Posterior vena cava (tissue), 2 donors: Measurements from ENCODE around the gene MTA2. TPM values are rescaled to one million over a fixed set of nuclear protein-coding genes. Genes with fewer than 3 reads are reported as not detected.
"Not testable (repeated sequence)": the region's sequence is repeated elsewhere in the genome, so short reads cannot be mapped to it uniquely, and the experiment has no call there.

Experiments
- DNase-seq: peaks from one replicate; pipeline ENCODE4 v3.0.0-alpha.2; 2020; ENCODE audit warnings: low spot score
- intact Hi-C, 2 donors: fragments of 100-400 bp; cut with DNase I; formaldehyde crosslinking; loops; one replicate each; pipeline versions ENCODE4 v1.14.1 to v1.14.2; 2022 to 2023
- total RNA-seq, 2 donors: library from RNA; stranded (reverse); fragmentation: NEBNext Ultra II Directional; extraction: Animal tissue kit (Norgen Biotek cat#: 25700); gene quantifications; one replicate each; pipeline ENCODE4 v1.2.1, GENCODE V29; 2021
- donor health status: DM: yes; HTN: yes; CAD: no.
- donor health status: DM: yes; HTN: yes; CAD: no.

The MTA2 gene
- total RNA-seq, 2 donors from 2014 or later = 56.5 to 67.2 TPM

- DNase-seq = no peak
- intact Hi-C loops = loop anchor here (5.0 to 10.0 kb wide), 2 partner anchors 157 to 750 kb away; no protein-coding TSS in a partner anchor
Observed at GRCh38 chr11:62554387-62555167, 47.1 kb downstream of the MTA2 start.

GRCh38 chr11:62553839-62554361, 47.8 kb downstream of the MTA2 start:
- intact Hi-C loops = loop anchor here in 1 of 2 donors (10.0 kb wide), 1 partner anchor 749 kb away; no protein-coding TSS in a partner anchor
- DNase-seq = no peak

- DNase-seq = peak; percentile 95
- intact Hi-C loops = loop anchor here in 1 of 2 donors (10.0 kb wide), 1 partner anchor 748 kb away; no protein-coding TSS in a partner anchor
Observed at GRCh38 chr11:62553080-62553838, 48.4 kb downstream of the MTA2 start.

GRCh38 chr11:62552485-62553079, 49.1 kb downstream of the MTA2 start:
- no peak for DNase-seq
- intact Hi-C loops = loop anchor here in 1 of 2 donors (10.0 kb wide), 1 partner anchor 748 kb away; no protein-coding TSS in a partner anchor

GRCh38 chr11:62550478-62550877, 51.2 kb downstream of the MTA2 start:
- not testable (repeated sequence) for DNase-seq
- intact Hi-C loops = loop anchor here in 1 of 2 donors (10.0 kb wide), 1 partner anchor 746 kb away; no protein-coding TSS in a partner anchor

GRCh38 chr11:62548545-62549335, 52.9 kb downstream of the MTA2 start:
- DNase-seq = no peak
- intact Hi-C loops = loop anchor here in 1 of 2 donors (5.0 kb wide), 1 partner anchor 106 kb away; no protein-coding TSS in a partner anchor

- intact Hi-C loops = loop anchor here in 1 of 2 donors (5.0 kb wide), 1 partner anchor 105 kb away; no protein-coding TSS in a partner anchor
- DNase-seq = no peak
Observed at GRCh38 chr11:62547691-62548281, 53.9 kb downstream of the MTA2 start.

GRCh38 chr11:62546929-62547625, 54.6 kb downstream of the MTA2 start:
- no peak for DNase-seq
- intact Hi-C loops = loop anchor here in 1 of 2 donors (5.0 kb wide), 1 partner anchor 105 kb away; no protein-coding TSS in a partner anchor

GRCh38 chr11:62546244-62546928, 55.3 kb downstream of the MTA2 start, which contains the start of gene AHNAK:
AHNAK (minus strand) TSS chr11:62546806; CDS start chr11:62536098, 10,708 bp downstream.
- DNase-seq = peak; percentile 95
- intact Hi-C loops = loop anchor here in 1 of 2 donors (5.0 kb wide), 1 partner anchor 104 kb away; no protein-coding TSS in a partner anchor

GRCh38 chr11:62545437-62546243, 56.0 kb downstream of the MTA2 start:
- intact Hi-C loops = loop anchor here in 1 of 2 donors (5.0 kb wide), 1 partner anchor 103 kb away; no protein-coding TSS in a partner anchor
- peak; percentile 98 for DNase-seq

GRCh38 chr11:62544581-62545436, 56.9 kb downstream of the MTA2 start:
- DNase-seq = no peak
- intact Hi-C loops = loop anchor here (5.0 kb wide), 3 partner anchors 103 to 123 kb away; no protein-coding TSS in a partner anchor

GRCh38 chr11:62543680-62544444, 57.8 kb downstream of the MTA2 start:
- DNase-seq = no peak
- intact Hi-C loops = loop anchor here (5.0 kb wide), 2 partner anchors 117 to 122 kb away; no protein-coding TSS in a partner anchor
